LNCaP clone FGC (cell line): ENCODE data around the gene LLGL1.

Experiments
- DNase-seq: peaks from one replicate; pipeline ENCODE4 v3.0.0-alpha.2; 2011; ENCODE audit warnings: low read depth
- H3K4me3 ChIP-seq: 2 replicates; pipeline ENCODE4 v1.5.1; 2011; ENCODE audit warnings: mild to moderate bottlenecking, low read depth, low read length, control low read depth
- CTCF ChIP-seq: IDR thresholded peaks from 2 replicates; pipeline ENCODE4 v1.5.1; 2012; ENCODE audit warnings: mild to moderate bottlenecking; ENCODE audit not compliant: control insufficient read depth, insufficient read depth; ENCODE audit errors: extremely low read depth

Gene LLGL1

GRCh38 chr17:18234853-18235380 is 9.5 kb downstream of the LLGL1 start:
- no peak for TF ChIP-seq CTCF
- DNase-seq = no peak
- no peak overlapping the region for H3K4me3 ChIP-seq

GRCh38 chr17:18235743-18236256 is 10.4 kb downstream of the LLGL1 start:
- no peak for DNase-seq

DNA sequence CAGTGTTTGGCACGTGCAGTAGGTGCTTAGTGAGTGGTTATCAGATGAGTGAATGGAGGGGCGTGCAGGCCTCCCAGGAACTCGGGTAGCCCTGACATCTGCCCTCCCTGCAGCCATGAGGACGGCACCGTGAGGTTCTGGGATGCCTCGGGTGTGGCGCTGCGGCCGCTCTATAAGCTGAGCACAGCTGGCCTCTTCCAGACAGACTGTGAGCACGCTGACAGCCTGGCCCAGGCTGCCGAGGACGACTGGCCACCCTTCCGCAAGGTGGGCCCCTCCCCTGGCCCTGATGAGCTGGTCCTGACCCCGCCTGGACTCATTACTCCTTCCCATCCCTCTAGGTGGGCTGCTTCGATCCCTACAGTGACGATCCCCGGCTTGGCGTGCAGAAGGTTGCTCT is 11.1 kb downstream of the LLGL1 start:
- no peak for DNase-seq
- TF ChIP-seq CTCF = no peak
- H3K4me3 ChIP-seq = no peak overlapping the region

More at GRCh38 chr17:18235743-18236256, 10.4 kb downstream of the LLGL1 start:
- TF ChIP-seq CTCF = no peak
- H3K4me3 ChIP-seq = no peak overlapping the region

DNA sequence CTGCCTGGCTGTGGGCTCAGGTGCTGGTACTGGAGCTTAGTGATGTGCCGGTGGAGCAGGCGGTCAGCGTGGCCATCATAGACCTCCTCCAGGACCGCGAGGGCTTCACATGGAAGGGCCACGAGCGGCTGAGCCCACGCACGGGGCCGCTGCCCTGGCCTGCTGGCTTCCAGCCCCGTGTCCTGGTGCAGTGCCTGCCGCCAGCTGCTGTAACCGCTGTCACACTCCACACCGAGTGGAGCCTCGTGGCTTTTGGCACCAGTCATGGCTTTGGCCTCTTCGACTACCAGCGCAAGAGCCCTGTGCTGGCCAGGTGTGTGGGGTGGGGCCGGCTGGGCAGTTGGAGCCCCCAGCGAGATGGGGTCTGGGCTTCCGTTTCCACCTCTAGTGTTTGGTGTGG is 12.0 kb downstream of the LLGL1 start:
- H3K4me3 ChIP-seq = no peak overlapping the region
- no peak for DNase-seq
- TF ChIP-seq CTCF = no peak

DNA sequence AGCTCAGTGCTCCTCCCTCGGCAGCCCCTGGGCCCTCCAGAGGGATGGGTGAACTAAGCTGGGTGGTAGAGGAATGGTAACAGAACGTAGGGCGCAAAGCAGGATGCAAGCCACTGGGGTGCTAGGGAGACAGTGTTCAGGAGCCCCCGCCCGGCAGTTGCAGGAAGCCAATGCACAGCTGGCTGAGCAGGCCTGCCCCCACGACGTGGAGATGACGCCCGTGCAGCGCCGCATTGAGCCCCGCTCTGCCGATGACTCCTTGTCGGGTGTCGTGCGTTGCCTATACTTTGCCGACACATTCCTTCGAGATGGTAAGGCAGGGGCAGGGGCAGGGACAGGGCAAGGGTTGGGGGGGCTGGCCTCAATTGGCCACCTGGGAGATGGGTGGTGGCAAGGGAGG is 12.9 kb downstream of the LLGL1 start:
- no peak for DNase-seq
- no peak overlapping the region for H3K4me3 ChIP-seq
- TF ChIP-seq CTCF = no peak

- TF ChIP-seq CTCF = no peak
- no peak overlapping the region for H3K4me3 ChIP-seq
- no peak for DNase-seq
Observed at GRCh38 chr17:18240449-18240848, 15.0 kb downstream of the LLGL1 start.

DNA sequence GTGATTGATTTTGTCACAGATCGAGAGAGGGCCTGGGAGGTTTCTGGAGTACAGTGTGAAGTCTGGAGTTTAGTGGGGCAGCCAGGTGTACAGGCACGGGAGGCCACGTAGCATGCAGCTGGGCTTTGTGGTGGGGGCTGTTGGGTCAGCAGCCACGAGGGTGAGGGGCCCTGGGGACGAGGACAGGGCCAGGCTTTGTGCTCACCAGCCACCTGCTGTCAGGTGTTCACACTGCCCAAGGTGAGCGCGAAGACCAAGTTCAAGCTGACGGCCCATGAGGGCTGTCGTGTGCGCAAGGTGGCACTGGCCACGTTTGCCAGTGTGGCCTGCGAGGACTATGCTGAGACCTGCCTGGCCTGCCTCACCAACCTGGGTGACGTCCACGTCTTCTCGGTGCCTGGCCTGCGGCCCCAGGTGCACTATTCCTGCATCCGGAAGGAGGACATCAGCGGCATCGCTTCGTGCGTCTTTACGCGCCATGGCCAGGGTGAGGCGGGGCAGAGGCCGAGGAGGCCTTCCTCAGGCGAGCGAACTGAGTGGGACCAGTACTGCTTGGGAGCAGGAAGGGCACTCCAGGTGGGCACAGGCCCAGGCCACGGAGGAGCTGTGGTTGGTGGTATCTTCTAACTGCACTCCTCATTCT is 15.9 kb downstream of the LLGL1 start:
- no peak overlapping the region for H3K4me3 ChIP-seq
- DNase-seq = no peak

More for the DNA sequence above, 15.9 kb downstream of the LLGL1 start:
- no peak for TF ChIP-seq CTCF
